Transverse colon (tissue), 4 donors: Measurements from ENCODE around the gene YDJC. TPM values are rescaled to one million over a fixed set of nuclear protein-coding genes. Genes with fewer than 3 reads are reported as not detected.
"Not testable (repeated sequence)": the region's sequence is repeated elsewhere in the genome, so short reads cannot be mapped to it uniquely, and the experiment has no call there.

Source experiments
- DNase-seq: peaks from one replicate; pipeline ENCODE4 v3.0.0-alpha.2; 2019
- H3K27ac ChIP-seq, 4 donors: fragments of 200-600 bp; sonication (generic); 2 replicates each; pipeline ENCODE4 v1.5.1; 2016 to 2018; ENCODE audit warnings: inconsistent platforms in 4 of 4
- H3K27me3 ChIP-seq: fragments of 200-600 bp; sonication (generic); 2 replicates; pipeline ENCODE4 v1.5.1; 2017; ENCODE audit warnings: inconsistent platforms
- H3K36me3 ChIP-seq, 4 donors: fragments of 200-600 bp; sonication (generic); 2 replicates each; pipeline ENCODE4 v1.5.1; 2017 to 2019; ENCODE audit warnings: inconsistent platforms in 4 of 4
- H3K4me1 ChIP-seq, 4 donors: fragments of 200-600 bp; sonication (generic); 2 replicates each; pipeline ENCODE4 v1.5.1; 2017 to 2020; ENCODE audit warnings: inconsistent platforms in 4 of 4
- H3K4me3 ChIP-seq, 4 donors: fragments of 200-600 bp; sonication (generic); 1 replicate in 1 of 4; 2 replicates in 3 of 4; pipeline versions ENCODE4 v1.5.1 to v1.6.1; 2017 to 2019; ENCODE audit warnings: inconsistent platforms in 4 of 4
- H3K9me3 ChIP-seq, 2 donors: fragments of 200-600 bp; sonication (generic); 2 replicates each; pipeline ENCODE4 v1.5.1; 2017 to 2019; ENCODE audit warnings: inconsistent platforms in 2 of 2
- EP300 ChIP-seq: sonication (generic); formaldehyde crosslinking; IDR thresholded peaks from one replicate; pipeline ENCODE4 v1.6.1; 2017; ENCODE audit warnings: antibody characterized with exemption, low read depth
- POLR2A ChIP-seq: fragments of 450-650 bp; IDR thresholded peaks from one replicate; pipeline ENCODE4 v1.6.1; 2016; ENCODE audit warnings: antibody characterized with exemption, mild to moderate bottlenecking, moderate library complexity
- POLR2AphosphoS5 ChIP-seq, 3 donors: sonication (generic); formaldehyde crosslinking; IDR thresholded peaks; one replicate each; pipeline ENCODE4 v1.6.1; 2016; ENCODE audit warnings: antibody characterized with exemption in 3 of 3
- WGBS, 2 donors: methylation state at CpG; one replicate each; pipeline ENCODE4 v1.1.5; 2018; ENCODE audit warnings: low coverage in 1 of 2; 5-methylcytosine and 5-hydroxymethylcytosine counted together
- in situ Hi-C, 4 donors: fragments of 200-750 bp; cut with MboI; loops; one replicate each; pipeline versions ENCODE4 v1.15.0 to v1.15.1; 2017; ENCODE audit warnings: low sequenced_read_pairs in 3 of 4, low pct_ligation_motif_present in 1 of 4, low pct_unique_long_range_greater_than_20kb in 1 of 4
- intact Hi-C: fragments of 100-400 bp; cut with DNase I; formaldehyde crosslinking; loops from one replicate; pipeline ENCODE4 v1.15.1; 2023; ENCODE audit warnings: low total_unique reads
- small RNA-seq, 4 donors: library from RNA; depleted of rRNA; stranded (forward); fragments of <200 nt; gene quantifications; one replicate each; pipeline ENCODE3, GENCODE V24; 2016
- total RNA-seq, 4 donors: library from RNA; depleted of rRNA; stranded (reverse); fragments of >200 nt; gene quantifications; one replicate each; pipeline ENCODE4 v1.1.0, GENCODE V29; 2016
- TF ChIP-seq, protein P1 (sequence below), 5 experiments: fragments of 200-600 bp in 3 of 5; fragments of 450-650 bp in 2 of 5; sonication (generic) in 3 of 5; IDR thresholded peaks; 1 replicate in 2 of 5; 2 replicates in 3 of 5; pipeline ENCODE4 v1.5.1; 2016 to 2017; ENCODE audit warnings: antibody characterized with exemption in 5 of 5, inconsistent platforms in 3 of 5, mild to moderate bottlenecking in 2 of 5, moderate library complexity in 1 of 5

The YDJC gene
- total RNA-seq, 4 donors from 2014 or later = 43.3 to 112 (median 69.5) TPM

DNA sequence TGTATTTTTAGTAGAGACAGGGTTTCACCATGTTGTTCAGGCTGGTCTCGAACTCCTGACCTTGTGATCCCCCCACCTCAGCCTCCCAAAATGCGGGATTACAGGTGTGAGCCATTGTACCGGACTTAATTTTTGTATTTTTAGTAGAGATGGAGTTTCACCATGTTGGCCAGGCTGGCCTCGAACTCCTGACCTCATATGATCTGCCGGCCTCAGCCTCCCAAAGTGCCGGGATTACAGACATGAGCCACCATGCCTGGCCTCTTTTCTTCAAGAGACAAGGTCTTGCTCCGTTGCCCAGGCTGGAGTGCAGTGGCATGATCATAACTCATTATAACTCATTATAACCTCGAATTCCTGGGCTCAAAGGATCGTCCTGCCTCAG lies 49.2 kb downstream of the YDJC start:
- H3K4me3 ChIP-seq, H3K36me3 ChIP-seq, H3K27ac ChIP-seq, intact Hi-C loops, DNase-seq, H3K9me3 ChIP-seq, H3K27me3 ChIP-seq: not testable (repeated sequence)
- 86 to 90% methylated on average over 6 to 9 of the region's 9 CpGs for WGBS, 2 donors
- in situ Hi-C loops = loop anchor here in 2 of 4 donors (25.0 kb wide), 2 partner anchors 132 to 493 kb away; no protein-coding TSS in a partner anchor
- peaks cover 17 to 66% (median 27%) of the 10 kb centered on the region in 4 donors for H3K4me1 ChIP-seq

DNA sequence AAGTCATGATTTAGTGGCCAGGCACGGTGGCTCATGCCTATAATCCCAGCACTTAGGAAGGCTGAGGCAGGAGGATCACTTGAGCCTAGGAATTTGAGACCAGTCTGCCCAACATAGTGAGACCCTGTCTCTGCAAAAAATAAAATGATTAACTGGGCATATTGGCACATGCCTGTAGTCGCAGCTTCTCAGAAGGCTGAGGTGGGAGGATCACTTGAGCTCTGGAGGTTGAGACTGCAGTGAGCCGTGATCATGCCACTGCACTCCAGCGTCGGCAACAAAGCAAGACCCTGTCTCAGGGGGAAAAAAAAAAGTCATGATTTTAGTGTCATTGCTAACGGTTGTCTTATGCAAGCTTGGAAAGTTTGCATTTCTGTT lies 50.4 kb downstream of the YDJC start:
- H3K4me3 ChIP-seq = no peak overlapping the region
- TF ChIP-seq POLR2AphosphoS5 (IDR thresholded peaks at IDR 0.05) (no peak), EP300 (no peak), POLR2A (no peak)
- TF ChIP-seq, protein P1, sequence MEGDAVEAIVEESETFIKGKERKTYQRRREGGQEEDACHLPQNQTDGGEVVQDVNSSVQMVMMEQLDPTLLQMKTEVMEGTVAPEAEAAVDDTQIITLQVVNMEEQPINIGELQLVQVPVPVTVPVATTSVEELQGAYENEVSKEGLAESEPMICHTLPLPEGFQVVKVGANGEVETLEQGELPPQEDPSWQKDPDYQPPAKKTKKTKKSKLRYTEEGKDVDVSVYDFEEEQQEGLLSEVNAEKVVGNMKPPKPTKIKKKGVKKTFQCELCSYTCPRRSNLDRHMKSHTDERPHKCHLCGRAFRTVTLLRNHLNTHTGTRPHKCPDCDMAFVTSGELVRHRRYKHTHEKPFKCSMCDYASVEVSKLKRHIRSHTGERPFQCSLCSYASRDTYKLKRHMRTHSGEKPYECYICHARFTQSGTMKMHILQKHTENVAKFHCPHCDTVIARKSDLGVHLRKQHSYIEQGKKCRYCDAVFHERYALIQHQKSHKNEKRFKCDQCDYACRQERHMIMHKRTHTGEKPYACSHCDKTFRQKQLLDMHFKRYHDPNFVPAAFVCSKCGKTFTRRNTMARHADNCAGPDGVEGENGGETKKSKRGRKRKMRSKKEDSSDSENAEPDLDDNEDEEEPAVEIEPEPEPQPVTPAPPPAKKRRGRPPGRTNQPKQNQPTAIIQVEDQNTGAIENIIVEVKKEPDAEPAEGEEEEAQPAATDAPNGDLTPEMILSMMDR (IDR thresholded peaks at IDR 0.05) = no peak
- peaks cover 20 to 71% (median 34%) of the 10 kb centered on the region in 4 donors for H3K4me1 ChIP-seq
- 59 to 100% methylated on average over 1 to 6 of the region's 6 CpGs for WGBS, 2 donors
- H3K36me3 ChIP-seq = no peaks in the 10 kb centered on the region
- H3K27ac ChIP-seq = no peak overlapping the region
- DNase-seq = no peak
- no peaks in the 10 kb centered on the region for H3K9me3 ChIP-seq
- intact Hi-C loops = no loop called here
- in situ Hi-C loops = loop anchor here in 2 of 4 donors (25.0 kb wide), 2 partner anchors 133 to 492 kb away; no protein-coding TSS in a partner anchor
- H3K27me3 ChIP-seq = no peaks in the 10 kb centered on the region

Small RNAs within 50 kb of the gene (small RNA-seq; reads per million reads assigned to genes)
- gene MIR301B = 0.70 to 2.8 (median 2.0) reads per million in 4 donors

Other genes with a start within 250 kb of the YDJC start
- gene RIMBP3B, start 246.3 kb downstream of the YDJC start, total RNA-seq = under 1 TPM in 1 of 4 donors, not detected in 3; 0.16 TPM
- gene HIC2, start 212.7 kb downstream of the YDJC start, total RNA-seq = 10 to 100 TPM in 2 of 4 donors, 1 to 10 TPM in 2; 7.2 to 71.4 (median 9.2) TPM
- gene TMEM191C, start 162.6 kb downstream of the YDJC start, total RNA-seq = 10 to 100 TPM in 1 of 4 donors, 1 to 10 TPM in 3; 5.6 to 15.0 (median 6.4) TPM
- gene RIMBP3C, start 78.6 kb downstream of the YDJC start, total RNA-seq = not detected
- 10 to 100 TPM; 21.9 to 48.7 (median 33.5) TPM for gene UBE2L3, start 62.3 kb downstream of the YDJC start, total RNA-seq
- gene CCDC116, start 2.7 kb upstream of the YDJC start, total RNA-seq = 10 to 100 TPM in 1 of 4 donors, under 1 TPM in 1, not detected in 2; 0.27 to 15.7 TPM
- 10 to 100 TPM in 3 of 4 donors, not detected in 1; 34.0 to 55.7 (median 39.5) TPM for gene SDF2L1, start 12.3 kb upstream of the YDJC start, total RNA-seq
- gene PPIL2, start 36.0 kb upstream of the YDJC start, total RNA-seq = 10 to 100 TPM; 36.2 to 93.1 (median 60.1) TPM
- gene YPEL1, start 105.8 kb upstream of the YDJC start, total RNA-seq = 1 to 10 TPM in 3 of 4 donors, not detected in 1; 2.9 to 9.0 (median 4.6) TPM
- 100 to 1,000 TPM in 1 of 4 donors, 10 to 100 TPM in 3; 37.1 to 303 (median 57.0) TPM for gene MAPK1, start 237.6 kb upstream of the YDJC start, total RNA-seq